Liver (tissue), 9 donors: ENCODE data around the gene CAMK1G. TPM values are rescaled to one million over a fixed set of nuclear protein-coding genes. Genes with fewer than 3 reads are reported as not detected.

Experiments
- DNase-seq: peaks from one replicate; pipeline ENCODE4 v3.0.0-alpha.2; 2017; ENCODE audit warnings: low spot score
- H3K27ac ChIP-seq, 2 donors: one replicate each; pipeline ENCODE4 v1.7.0; 2013; ENCODE audit warnings: inconsistent platforms in 2 of 2, low read length in 2 of 2, control low read depth in 1 of 2, low read depth in 1 of 2, mild to moderate bottlenecking in 1 of 2
- H3K27me3 ChIP-seq, 4 donors: one replicate each; pipeline versions ENCODE4 v1.6.1 to v1.7.0; 2013; ENCODE audit warnings: low read length in 3 of 4, inconsistent platforms in 1 of 4, mild to moderate bottlenecking in 1 of 4, moderate library complexity in 1 of 4; ENCODE audit not compliant: control insufficient read depth in 4 of 4, insufficient read depth in 4 of 4
- H3K36me3 ChIP-seq, 4 donors: one replicate each; pipeline versions ENCODE4 v1.6.1 to v1.7.0; 2013; ENCODE audit warnings: low read length in 3 of 4, mild to moderate bottlenecking in 3 of 4, low read depth in 1 of 4, moderate library complexity in 1 of 4; ENCODE audit not compliant: control insufficient read depth in 4 of 4, insufficient read depth in 3 of 4
- H3K4me1 ChIP-seq, 4 donors: one replicate each; pipeline versions ENCODE4 v1.6.1 to v1.7.0; 2013; ENCODE audit warnings: low read length in 3 of 4, mild to moderate bottlenecking in 3 of 4, moderate library complexity in 1 of 4; ENCODE audit not compliant: control insufficient read depth in 4 of 4, insufficient read depth in 4 of 4
- H3K4me3 ChIP-seq, 3 donors: one replicate each; pipeline versions ENCODE4 v1.6.1 to v1.7.0; 2013; ENCODE audit warnings: low read length in 3 of 3, control low read depth in 1 of 3, low read depth in 1 of 3, mild to moderate bottlenecking in 1 of 3
- H3K9ac ChIP-seq, 2 donors: one replicate each; pipeline ENCODE4 v1.7.0; 2013; ENCODE audit warnings: low read length in 2 of 2, mild to moderate bottlenecking in 2 of 2, moderate library complexity in 2 of 2, control low read depth in 1 of 2, low read depth in 1 of 2
- H3K9me3 ChIP-seq, 4 donors: one replicate each; pipeline versions ENCODE4 v1.6.1 to v1.7.0; 2013; ENCODE audit warnings: low read length in 3 of 4; ENCODE audit not compliant: control insufficient read depth in 4 of 4
- ATF3 ChIP-seq: IDR thresholded peaks from 2 replicates; pipeline ENCODE4 v1.6.1; 2016; ENCODE audit warnings: antibody characterized with exemption
- CTCF ChIP-seq: fragments of 150-350 bp; IDR thresholded peaks from 2 replicates; pipeline ENCODE4 v1.5.1; 2017; ENCODE audit warnings: improper control_type of control experiment, low read depth, low read length; ENCODE audit not compliant: missing input control
- FOXA2 ChIP-seq: IDR thresholded peaks from 2 replicates; pipeline ENCODE4 v1.6.1; 2016; ENCODE audit warnings: antibody characterized with exemption
- GABPA ChIP-seq, 2 donors: IDR thresholded peaks in 1 of 2; conservative IDR thresholded peaks in 1 of 2; 2 replicates each; pipeline ENCODE4 v1.6.1; 2016; ENCODE audit warnings: antibody characterized with exemption in 2 of 2, mild to moderate bottlenecking in 1 of 2, moderate library complexity in 1 of 2
- HNF4A ChIP-seq, 2 donors: conservative IDR thresholded peaks; 2 replicates each; pipeline ENCODE4 v1.6.1; 2016; ENCODE audit warnings: antibody characterized with exemption in 2 of 2, mild to moderate bottlenecking in 2 of 2
- HNF4G ChIP-seq: IDR thresholded peaks from 2 replicates; pipeline ENCODE4 v1.6.1; 2016; ENCODE audit warnings: antibody characterized with exemption
- JUND ChIP-seq, 2 donors: IDR thresholded peaks; 2 replicates each; pipeline ENCODE4 v1.6.1; 2016; ENCODE audit warnings: antibody characterized with exemption in 2 of 2
- MAX ChIP-seq: IDR thresholded peaks from 2 replicates; pipeline ENCODE4 v1.6.1; 2016; ENCODE audit warnings: antibody characterized with exemption
- NR2F2 ChIP-seq: IDR thresholded peaks from 2 replicates; pipeline ENCODE4 v1.6.1; 2016; ENCODE audit warnings: antibody characterized with exemption
- RAD21 ChIP-seq, 2 donors: IDR thresholded peaks; 2 replicates each; pipeline ENCODE4 v1.6.1; 2016; ENCODE audit warnings: antibody characterized with exemption in 2 of 2, mild to moderate bottlenecking in 2 of 2
- REST ChIP-seq: IDR thresholded peaks from 2 replicates; pipeline ENCODE4 v1.6.1; 2016; ENCODE audit warnings: antibody characterized with exemption, mild to moderate bottlenecking
- RXRA ChIP-seq, 2 donors: IDR thresholded peaks; 2 replicates each; pipeline ENCODE4 v1.6.1; 2017 to 2018; ENCODE audit warnings: antibody characterized with exemption in 2 of 2, mild to moderate bottlenecking in 1 of 2
- SP1 ChIP-seq: IDR thresholded peaks from 2 replicates; pipeline ENCODE4 v1.6.1; 2018; ENCODE audit warnings: antibody characterized with exemption, mild to moderate bottlenecking
- YY1 ChIP-seq: IDR thresholded peaks from 2 replicates; pipeline ENCODE4 v1.6.1; 2016; ENCODE audit warnings: antibody characterized with exemption, mild to moderate bottlenecking
- ZBTB33 ChIP-seq: IDR thresholded peaks from 2 replicates; pipeline ENCODE4 v1.6.1; 2016; ENCODE audit warnings: antibody characterized with exemption
- WGBS: extraction: QIAGEN DNeasy Blood & Tissue Kit; methylation state at CpG from one replicate; pipeline ENCODE4 v1.1.7; 2013; 5-methylcytosine and 5-hydroxymethylcytosine counted together
- polyA plus RNA-seq, 2 donors: library from polyadenylated mRNA; stranded (reverse) in 1 of 2; unstranded in 1 of 2; fragments of 200-250 nt in 1 of 2; fragments of >200 nt in 1 of 2; fragmentation: Nextera tagmentation in 1 of 2; extraction: Ambion mirVana in 1 of 2; gene quantifications; one replicate each; pipeline versions ENCODE4 v1.2.1 to v1.2.3, GENCODE V29; 2013 to 2015
- total RNA-seq, 2 donors: library from RNA; depleted of rRNA; stranded (reverse); fragments of >200 nt; gene quantifications; one replicate each; pipeline ENCODE4 v1.2.3, GENCODE V29; 2014
- donor health status: healthy.
- donor health status: healthy.
- donor health status: healthy.
- donor health status: healthy.
- donor health status: healthy.

Gene CAMK1G
- total and polyA plus RNA-seq, 4 donors, result 0.03 to 0.25 (median 0.14) TPM; not detected in 1

- Histone ChIP-seq H3K27me3 (no peaks in the 10 kb centered on the region), H3K36me3 (no peaks in the 10 kb centered on the region), H3K9ac (no peak overlapping the region), H3K4me1 (peaks cover 0 to 26% (median 13%) of the 10 kb centered on the region in 4 donors), H3K4me3 (no peak overlapping the region), H3K9me3 (no peaks in the 10 kb centered on the region), H3K27ac (no peak overlapping the region)
- WGBS, result 68% methylated on average over 17 of the region's 17 CpGs
- DNase-seq, result no peak
- no peak for TF ChIP-seq RAD21 (IDR thresholded peaks at IDR 0.05)
- TF ChIP-seq SP1, result no peak
- no peak for TF ChIP-seq MAX
- TF ChIP-seq JUND (IDR thresholded peaks at IDR 0.05), result no peak
- TF ChIP-seq ATF3, result no peak
- TF ChIP-seq HNF4A (conservative IDR thresholded peaks at IDR 0.05), result peak; percentile 14 to 16
- TF ChIP-seq RXRA (IDR thresholded peaks at IDR 0.05), result no peak
- no peak for TF ChIP-seq FOXA2
- TF ChIP-seq ZBTB33, result no peak
These were observed 47.1 kb downstream of the CAMK1G start for GRCh38 chr1:209630383-209631225.

GRCh38 chr1:209633335-209633997, 50.0 kb downstream of the CAMK1G start:
- Histone ChIP-seq H3K9me3 (no peaks in the 10 kb centered on the region), H3K27ac (no peak overlapping the region), H3K9ac (no peak overlapping the region), H3K36me3 (no peaks in the 10 kb centered on the region), H3K27me3 (no peaks in the 10 kb centered on the region), H3K4me1 (peaks cover 0 to 4% (median 0%) of the 10 kb centered on the region in 4 donors), H3K4me3 (no peak overlapping the region)
- no peak for DNase-seq
- no peak for TF ChIP-seq HNF4G
- no peak for TF ChIP-seq MAX
- 89% methylated on average over 6 of the region's 6 CpGs for whole genome bisulfite sequencing

GRCh38 chr1:209634005-209634737, 50.7 kb downstream of the CAMK1G start:
- H3K4me1 ChIP-seq, result peaks cover 0 to 4% (median 0%) of the 10 kb centered on the region in 4 donors
- no peak overlapping the region for H3K4me3 ChIP-seq
- no peak overlapping the region for H3K9ac ChIP-seq
- no peaks in the 10 kb centered on the region for H3K9me3 ChIP-seq
- DNase-seq, result no peak
- no peak overlapping the region for H3K27ac ChIP-seq
- WGBS, result 90% methylated on average over 20 of the region's 20 CpGs
- H3K36me3 ChIP-seq, result no peaks in the 10 kb centered on the region
- H3K27me3 ChIP-seq, result no peaks in the 10 kb centered on the region
- TF ChIP-seq ATF3 (no peak), MAX (no peak), YY1 (no peak), HNF4A (conservative IDR thresholded peaks at IDR 0.05) (no peak), RXRA (IDR thresholded peaks at IDR 0.05) (no peak), GABPA (IDR thresholded peaks at IDR 0.05 in 1 of 2, conservative IDR thresholded peaks at IDR 0.05 in 1 of 2) (no peak), NR2F2 (no peak), CTCF (no peak), REST (no peak)
